ENCODE measurements around the gene CFAP65.
A peak's percentile ranks its signal among the peaks of the same experiment; 100 is the strongest.

The CFAP65 gene

DNA sequence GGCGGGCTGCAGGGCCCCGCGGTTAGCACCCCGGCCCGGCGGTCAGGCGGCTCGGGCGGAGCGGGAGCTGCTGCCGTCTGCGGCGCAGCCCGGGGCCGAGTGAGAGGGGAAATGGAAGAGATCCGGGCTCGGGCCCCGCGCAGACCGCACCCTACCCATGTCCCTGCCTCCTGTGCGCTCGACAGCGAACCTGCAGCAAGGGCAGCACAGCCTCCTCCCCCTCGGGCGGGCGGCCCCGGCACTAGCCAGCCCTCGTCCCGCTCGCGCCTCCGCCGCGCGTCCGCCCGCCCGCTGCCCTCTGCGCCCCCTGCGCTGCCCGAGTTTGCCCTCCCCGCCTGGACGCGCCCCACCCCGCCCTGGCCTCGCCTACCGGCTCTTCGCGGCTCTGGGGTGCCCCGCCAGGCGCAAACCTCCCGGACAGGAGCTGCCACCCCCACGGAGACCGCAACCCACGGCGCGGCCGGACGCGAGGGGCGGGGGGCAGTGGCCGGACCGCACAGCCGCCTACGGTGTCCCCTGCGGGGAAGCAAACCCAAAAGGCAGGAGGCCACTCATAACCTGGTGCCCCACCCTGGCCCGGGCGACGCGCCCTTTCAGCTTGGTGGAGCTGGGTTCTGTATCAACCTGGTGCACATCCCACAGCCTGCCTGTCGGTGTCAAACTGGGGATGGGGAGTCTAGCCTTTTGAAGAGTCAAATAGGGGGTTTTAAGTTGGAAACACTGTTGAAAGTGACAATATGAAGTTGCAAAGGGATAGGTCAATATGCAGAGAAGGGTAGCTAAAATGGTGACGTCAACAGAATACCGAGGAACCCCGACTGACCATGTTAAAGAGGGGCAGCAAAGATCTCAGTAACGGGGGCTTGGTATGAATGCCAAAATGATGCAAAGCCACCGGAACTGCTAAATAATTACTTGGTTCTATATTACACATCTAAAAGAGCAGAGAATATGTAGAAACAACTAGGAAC, 19.8 kb upstream of the CFAP65 start, which contains the start of gene IHH:
IHH (minus strand) TSS at position 101 of the 971 bp plus-strand sequence. CDS start 454 bp downstream, outside the sequence.
- DNase-seq (ENCODE audit: low spot score): no peak

DNA sequence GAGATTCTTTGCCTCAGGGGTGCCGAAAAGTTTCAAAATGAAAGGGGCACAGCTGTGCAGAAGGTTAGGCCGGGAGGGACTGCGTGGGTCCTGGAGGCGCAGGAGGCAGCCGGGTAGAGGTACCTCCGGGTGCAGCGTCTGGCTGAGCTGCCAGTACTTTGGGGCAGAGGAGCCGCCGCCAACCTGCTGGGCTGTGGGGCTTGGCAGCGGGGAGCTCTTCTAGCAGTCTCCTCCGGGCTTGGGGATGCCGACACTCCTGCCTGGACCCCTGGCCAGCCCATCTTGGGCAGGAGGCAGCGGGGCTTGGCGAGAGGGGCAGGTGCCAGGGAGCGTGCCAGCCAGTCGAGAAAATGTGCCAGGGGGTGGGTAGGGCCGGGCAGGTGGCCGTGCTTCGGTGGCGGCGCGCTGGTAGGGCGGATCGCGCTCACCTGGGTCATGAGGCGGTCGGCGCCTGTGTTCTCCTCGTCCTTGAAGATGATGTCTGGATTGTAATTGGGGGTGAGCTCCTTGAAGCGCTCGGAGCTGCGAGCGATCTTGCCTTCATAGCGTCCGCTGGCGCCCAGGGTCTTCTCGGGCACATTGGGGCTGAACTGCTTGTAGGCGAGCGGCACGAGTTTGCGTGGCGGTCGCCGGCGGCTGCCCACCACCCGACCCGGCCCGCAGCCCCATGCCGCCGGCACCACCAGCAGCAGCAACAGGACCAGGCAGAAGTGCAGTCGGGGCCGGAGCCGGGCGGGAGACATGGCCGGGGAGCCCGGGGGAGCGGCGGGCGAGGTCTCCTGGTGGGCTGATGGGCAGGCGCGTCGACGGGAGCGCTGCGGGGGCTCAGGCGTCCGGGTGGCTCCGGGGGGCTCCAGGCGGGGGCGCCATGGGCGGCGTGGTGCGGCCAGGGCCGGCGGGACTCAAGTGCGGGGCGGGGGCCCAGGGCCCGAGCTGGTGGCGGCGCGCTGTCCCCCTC, 18.7 kb upstream of the CFAP65 start:
- DNase-seq (ENCODE audit: low spot score): no peak

DNA sequence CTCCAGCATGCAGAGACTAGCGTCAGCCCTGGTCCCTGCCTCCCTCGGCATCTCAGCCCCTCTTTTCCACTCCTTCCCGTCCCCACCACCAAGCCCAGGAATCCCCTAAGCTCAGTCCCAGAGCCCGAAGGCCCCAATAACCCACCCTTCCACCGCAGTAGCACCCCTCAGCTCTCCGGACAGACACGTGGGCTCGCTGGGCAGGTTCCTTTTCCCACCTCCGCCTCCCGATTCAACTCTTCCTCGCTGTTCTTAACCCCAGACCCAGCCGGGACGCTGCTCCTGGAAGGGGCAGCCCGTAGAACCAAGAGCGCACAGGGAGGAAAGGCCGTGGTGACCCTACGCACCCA, 18.0 kb upstream of the CFAP65 start:
- DNase-seq (ENCODE audit: low spot score): no peak

DNA sequence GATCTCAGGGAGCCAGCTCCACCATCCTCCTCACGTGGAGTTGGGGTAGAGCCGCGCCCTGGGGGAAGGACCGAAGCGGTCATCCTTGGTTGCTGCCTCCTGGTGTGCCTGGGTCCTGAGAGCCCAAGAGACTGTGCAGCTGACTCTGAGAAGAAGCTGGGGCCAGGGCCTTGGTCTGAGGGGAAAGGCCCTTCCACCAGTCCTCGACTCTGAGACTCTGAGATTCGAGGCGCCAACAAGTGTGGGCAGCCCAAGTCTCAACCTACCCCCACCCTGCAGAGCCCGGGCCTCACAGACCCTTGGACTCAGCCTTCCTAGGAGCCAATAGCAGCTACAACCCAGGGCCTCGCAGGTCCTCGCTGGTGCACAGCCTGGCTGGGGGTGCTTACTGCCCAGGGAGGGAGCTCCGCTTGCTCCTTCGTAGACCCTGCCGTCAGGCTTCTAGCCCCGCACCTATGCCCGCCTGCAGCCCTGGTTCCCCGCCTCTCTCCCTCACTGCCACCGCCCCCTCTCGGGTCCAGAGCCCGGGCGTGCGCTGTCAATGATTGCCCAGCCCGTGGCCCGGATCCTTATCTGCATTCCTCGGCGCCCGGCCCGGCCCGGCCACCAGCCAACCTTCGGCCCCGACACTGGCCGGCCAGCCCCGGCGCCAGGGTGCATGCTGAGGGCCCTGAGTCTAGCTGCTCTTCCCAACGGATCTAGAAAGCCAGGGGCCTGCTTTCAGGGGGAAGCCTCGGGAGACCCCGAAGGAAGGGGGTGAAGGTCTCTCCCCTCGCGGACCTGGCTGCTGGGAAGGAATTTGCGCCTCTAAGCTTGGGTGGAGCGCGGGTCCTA, 17.4 kb upstream of the CFAP65 start:
- no peak for DNase-seq (ENCODE audit: low spot score)

DNA sequence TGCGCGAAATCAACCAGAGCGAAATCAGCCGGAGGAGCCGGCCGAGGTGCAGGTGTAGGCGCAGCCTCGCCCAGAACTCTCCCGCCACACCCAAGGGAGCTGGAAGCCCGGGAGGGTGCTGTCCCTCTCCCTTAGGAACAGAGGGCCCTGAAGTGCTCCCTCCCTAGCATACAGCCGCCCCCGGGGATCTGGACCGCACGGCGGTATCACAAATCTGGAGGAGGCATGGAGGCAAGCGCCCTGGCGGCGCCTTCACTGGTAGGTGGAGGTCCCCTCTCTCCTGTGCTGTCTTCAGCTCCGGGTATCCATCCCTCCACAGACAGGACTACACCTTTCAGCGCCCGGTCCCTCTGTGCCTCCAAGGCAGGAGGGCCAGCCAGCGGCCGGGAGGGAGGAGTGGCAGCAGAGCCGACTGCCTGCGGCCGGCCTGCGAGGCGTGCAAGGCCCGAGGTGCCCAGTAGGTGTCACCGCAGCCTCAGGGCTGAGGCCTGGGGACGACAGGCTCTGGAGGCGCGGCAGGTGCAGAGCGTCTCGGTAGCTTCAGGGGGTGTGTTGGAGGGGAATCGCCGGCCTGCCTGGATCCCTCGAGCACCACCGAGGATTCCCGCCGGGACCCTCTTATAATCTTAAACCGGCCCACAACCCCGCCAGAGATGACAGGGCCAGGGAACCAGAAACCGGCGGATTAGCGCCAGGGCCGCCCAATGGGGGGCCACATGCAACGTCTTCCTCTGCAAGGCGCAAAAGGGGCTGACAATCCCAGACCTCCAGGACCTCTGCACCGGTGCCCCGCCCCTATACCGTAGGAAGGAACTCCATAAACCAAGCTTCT, 16.6 kb upstream of the CFAP65 start:
- no peak for DNase-seq (ENCODE audit: low spot score)

DNA sequence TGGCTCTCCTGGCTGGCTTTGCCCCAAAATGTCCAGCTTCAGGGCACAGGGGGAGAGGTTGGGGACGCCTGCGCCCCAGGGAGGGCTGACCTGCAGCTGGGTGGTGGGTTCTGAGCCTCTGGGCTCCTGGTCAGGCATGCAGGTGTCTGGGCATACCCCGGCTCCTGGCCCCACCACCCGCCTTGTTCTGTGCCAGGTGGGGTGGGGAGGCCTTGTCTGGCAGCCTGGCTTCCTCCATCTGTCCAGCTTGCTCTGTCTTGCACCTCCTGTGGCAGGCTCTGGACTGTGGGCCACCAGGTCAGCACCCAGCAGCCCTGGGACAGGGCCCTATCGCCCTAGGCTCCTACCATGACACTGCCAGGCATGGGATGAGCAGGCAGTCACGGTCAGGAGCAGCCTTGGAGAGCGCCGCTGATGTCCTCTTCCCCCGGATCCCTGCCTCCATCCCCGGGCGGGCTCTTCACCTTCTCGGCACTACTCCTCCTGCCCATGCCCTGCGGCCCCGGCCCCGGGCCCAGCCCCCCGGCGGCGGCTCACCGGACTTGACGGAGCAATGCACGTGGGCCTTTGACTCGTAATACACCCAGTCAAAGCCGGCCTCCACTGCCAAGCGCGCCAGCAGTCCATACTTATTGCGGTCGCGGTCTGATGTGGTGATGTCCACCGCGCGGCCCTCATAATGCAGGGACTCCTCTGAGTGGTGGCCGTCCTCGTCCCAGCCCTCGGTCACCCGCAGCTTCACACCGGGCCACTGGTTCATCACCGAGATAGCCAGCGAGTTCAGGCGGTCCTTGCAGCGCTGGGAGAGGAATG, 15.8 kb upstream of the CFAP65 start:
- DNase-seq (ENCODE audit: low spot score): no peak

DNA sequence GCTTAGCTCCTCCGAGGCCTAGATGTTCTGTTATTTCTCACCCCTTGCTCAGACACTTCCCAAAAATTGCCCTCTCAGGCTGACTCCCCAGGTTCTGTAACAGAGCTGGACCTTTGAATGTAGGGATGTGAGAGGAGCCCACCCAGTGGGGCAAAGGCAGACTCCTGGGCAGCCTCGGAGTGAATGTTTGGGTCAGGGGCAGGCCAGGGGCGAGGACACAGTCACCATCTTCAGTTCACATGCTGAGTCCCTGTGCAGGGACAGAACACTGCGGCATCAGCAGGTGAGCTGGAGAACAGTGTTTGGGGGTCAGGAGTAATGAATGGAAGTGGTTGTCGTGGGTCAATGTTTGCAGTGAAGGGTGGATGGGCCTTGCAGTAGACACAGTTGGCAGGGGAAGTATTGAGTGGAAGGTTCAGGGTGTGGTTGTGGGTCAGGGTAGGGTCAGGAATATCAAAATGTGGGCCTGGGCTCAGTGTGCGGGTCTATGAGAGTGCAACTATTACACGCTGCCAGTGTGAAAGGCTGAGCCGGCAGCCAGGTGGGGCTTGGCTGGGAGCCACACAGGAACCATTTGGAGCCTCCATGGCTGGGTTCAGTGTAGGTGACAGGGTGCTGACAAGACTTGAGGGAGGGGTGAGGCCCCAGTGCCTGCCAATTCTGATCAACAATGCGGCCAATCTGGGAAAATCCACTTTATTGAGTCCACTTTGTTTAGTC, 15.0 kb upstream of the CFAP65 start:
- DNase-seq (ENCODE audit: low spot score): no peak

DNA sequence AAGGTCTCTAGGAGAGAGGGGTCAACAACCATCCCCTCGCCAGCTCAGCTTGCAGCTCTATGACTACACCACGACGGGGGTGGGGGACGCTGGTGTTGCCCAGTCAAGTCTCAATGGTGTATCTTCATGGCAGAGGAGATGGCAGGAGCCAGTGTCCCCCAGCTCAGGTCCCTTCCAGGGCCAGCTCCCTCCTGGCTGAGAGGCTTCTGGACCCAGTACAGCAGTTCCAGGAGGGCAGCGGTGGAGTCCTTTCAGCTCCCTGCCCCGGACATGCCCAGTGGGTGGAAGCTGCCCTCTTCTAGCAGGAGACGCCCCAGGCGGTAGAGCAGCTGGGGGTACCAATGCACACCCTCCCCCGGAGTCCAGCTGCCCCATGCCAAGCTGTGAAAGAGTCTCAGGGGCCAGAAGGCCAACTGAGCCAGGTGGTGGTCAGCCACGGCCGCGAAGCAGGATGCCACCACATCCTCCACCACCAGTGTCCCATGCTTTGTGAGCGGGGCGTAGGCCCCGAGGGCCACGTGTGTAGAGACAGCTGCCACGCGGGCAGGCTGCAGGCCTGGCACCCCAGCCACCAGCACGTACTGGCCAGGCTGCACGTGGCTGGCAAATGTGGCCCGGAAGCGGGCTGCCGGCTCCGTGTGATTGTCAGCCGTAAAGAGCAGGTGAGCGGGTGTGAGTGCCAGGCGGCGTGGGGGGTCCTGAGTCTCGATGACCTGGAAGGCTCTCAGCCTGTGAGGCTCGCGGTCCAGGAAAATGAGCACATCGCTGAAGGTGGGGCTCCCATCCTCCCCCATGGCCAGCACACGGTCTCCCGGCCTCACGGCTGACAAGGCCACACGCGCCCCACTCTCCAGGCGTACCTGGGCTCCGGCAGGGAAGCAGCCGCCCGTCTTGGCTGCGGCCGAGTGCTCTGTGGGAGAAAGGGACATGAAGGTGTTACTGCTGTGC, 13.9 kb upstream of the CFAP65 start:
- DNase-seq (ENCODE audit: low spot score): no peak

DNA sequence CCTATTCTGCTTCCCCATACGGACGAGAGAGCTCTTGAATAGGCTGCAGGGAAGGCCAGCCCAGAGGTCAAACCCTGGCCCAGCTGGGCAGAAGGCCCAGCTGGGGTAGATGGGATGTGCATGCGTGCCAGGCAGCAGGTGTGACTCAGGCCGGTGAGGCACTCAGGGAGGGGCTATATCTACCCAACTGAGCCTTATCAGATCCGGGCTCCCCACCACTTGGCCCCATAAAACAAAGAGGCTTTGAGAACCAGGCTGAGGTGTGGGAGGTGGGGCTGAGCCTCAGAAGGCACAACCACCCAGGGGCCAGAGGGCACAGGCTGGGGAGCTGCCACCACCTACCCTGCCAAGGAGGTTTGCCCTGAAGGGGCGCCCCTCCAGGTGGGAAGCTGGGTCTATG, 8.0 kb upstream of the CFAP65 start:
- DNase-seq (ENCODE audit: low spot score): no peak

DNA sequence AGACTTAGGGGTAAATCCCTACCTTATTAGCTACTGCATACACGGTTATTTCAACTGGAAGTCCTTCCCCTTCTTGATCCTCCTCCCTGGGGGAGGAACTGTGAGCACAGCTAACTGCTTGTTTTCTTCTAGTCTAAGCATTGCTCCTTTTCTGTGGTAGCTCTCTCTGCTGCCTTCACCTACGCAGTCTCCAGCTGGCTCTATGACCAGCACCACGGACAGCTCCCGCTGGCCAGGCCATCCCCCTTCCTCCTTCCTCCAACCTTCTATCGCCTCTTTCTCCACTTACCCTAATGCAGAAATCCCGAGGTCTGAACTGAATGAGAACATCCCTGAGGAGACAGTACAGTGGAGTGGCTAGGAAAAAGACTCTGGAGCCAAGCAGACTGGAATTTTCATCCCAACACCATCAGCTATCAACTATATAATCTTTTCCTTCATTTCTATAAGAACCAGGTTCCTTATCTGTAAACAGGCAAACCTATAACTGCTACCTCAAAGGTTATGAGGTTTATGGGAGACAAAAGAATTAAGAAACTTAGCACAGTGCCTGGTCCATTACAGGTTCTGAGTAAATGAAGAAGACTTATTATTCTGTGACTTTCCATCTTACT, 4.7 kb upstream of the CFAP65 start:
- peak; percentile 40 for DNase-seq (ENCODE audit: low spot score)

DNA sequence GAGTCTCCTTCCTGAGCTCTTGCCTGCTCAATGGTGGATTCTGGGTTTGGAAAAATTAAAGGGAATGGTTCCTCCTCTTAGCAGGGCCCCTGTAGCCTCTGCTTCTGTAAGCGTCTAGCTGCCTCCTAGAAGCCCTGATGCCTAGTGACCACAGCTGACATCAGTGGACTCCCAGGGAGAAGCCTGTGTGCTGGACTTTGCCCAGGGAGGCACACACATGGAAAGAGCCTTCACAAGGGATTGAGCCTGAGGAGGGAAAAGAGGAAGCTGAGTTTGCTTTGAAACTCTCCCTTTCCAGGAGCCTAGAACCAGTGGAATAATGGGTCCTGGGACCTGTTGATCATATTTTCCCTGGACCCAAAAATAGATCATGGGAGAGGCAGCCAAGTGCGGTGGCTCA, 1.4 kb upstream of the CFAP65 start:
- DNase-seq (ENCODE audit: low spot score): no peak

DNA sequence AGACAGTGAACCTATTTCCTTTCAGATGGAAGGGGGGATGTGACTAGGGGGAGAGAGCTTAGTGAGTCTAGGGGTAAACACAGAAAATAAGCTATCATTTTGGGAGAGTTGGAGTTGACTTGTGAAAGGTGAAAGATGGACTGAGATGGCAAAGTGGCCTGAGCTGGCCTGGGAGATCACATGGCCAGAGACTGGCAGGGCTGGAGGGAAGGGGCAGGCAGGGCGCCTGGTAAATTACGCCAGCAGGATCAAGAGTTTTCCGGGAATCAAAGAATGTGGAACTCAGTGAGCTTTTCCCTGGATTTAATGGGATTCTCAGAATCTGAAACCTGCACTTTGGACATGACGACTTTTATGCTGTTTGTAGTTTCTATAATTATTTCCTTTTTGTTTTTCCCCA, 841 bp upstream of the CFAP65 start:
- no peak for DNase-seq (ENCODE audit: low spot score)

DNA sequence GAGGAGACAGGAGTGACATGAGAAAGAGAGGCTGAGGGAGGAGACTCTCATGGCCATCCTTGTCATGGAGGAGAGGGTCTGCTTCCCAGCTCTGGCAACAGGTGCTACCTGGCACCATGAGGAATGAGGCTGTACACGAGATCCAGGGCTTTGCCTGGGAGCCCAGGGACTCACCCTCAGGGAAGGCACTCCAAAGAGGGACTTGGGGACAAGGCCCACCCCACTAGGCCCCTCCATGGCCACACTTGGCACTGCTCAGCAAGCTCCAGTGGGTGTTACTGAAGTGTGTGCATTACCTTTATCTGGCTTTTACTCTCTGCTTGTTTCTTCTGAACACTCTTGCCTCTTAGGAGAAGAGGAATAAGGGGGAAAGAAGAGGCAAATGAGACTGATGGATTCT, 2.7 kb downstream of the CFAP65 start:
- DNase-seq (ENCODE audit: low spot score): no peak

DNA sequence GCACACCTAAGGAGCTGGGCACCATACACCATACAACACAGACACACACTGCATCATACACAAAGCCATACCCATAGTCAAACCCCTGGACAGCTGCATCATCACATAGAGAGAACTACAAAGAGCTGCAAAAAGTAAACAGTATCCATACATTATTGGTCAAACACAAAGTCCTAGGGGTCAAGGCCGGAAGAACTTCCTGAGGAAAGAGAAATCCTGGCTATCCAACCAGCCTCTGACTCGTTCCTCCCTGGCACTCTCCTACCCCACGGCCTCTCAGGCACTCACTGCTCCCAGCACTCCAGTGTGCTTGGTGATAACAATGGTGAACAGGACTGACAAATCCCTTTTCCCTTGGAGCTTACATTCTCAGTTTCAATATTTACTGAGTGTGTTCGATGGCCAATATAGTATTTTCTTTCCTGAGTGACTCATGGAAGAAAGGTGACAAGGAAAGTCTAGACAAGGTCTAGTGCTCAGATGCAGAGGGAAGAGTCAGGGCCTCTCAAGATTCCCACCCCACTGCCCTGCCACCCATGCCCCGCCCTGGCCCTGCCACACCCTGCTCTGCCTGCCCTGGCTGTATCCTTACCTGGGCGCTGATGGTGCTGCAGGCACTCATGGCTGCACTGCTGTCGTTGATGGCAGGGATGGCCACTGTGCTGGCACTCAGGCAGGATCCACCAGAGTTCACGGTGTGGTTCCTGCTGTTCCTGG, 3.4 kb downstream of the CFAP65 start:
- DNase-seq (ENCODE audit: low spot score): no peak

DNA sequence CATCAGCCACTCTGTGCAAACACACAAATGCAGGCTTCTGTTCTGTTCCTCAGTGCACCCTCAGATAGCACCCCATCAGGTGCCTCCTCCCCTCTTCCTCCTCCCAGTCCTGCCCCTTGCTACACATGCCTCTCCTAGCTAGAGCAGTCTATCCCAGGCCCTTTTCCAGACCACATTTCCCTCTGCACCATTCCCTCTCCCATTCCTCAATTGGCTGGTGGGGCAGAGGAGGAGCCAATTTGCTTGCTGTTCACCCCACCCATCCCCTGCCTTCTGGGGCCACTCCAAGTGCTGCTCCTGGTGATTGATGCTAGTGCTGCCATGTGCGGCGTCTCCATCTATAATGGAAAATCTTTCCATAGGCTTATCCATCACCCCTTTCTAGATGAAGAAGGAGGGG, 5.4 kb downstream of the CFAP65 start:
- DNase-seq (ENCODE audit: low spot score): no peak

DNA sequence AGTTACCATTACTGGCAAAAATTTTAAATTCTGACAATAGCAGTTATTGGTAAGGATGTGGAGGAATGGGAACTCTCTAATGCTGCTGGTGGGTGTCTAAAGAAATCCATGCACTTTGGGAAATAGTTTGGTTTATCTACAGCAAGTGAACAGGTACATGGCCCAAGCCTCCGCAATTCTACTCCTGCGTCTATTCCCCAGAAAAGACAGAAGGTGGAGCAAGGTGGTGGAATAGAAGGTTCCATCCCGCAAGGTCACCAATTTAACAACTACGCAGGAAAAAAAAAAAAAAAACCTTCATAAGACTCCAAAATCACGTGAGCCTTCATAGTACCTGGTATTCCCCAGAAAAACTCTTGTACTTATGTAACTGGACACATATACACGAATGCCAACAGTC, 6.5 kb downstream of the CFAP65 start:
- no peak for DNase-seq (ENCODE audit: low spot score)

DNA sequence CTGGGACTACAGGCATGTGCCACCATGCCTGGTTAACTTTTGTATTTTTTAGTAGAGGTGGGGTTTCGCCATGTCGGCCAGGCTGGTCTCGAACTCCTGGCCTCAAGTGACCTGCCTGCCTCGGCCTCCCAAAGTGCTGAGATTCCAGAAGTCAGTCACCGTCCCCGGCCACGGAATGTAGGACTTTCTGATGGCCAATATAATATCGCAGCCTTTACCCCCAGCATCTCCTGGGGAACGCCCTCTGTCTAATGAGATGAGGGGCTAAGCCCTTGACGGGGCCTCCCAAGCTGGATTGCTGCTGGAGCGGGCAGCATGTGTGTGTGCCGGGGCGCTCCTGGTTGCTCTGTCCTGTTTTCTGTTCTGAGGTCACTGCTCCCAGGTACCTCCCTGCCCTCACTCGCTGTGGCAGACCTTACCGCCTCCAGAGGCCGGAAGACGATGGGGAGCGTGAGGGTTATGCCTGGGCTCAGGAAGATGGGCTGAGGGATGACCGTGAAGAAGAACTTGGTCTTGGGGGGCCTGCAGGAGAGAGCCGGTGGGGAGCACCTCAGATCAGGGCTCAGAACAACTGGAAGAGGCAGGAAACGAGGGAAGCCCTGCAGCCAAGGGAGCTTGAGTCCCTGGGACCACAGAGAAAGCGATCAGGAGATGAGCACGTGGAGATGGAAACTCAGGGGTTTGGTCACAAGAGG, 9.1 kb downstream of the CFAP65 start:
- no peak for DNase-seq (ENCODE audit: low spot score)
